ENCODE results near the gene ALDH1A1.

Gene ALDH1A1

DNA sequence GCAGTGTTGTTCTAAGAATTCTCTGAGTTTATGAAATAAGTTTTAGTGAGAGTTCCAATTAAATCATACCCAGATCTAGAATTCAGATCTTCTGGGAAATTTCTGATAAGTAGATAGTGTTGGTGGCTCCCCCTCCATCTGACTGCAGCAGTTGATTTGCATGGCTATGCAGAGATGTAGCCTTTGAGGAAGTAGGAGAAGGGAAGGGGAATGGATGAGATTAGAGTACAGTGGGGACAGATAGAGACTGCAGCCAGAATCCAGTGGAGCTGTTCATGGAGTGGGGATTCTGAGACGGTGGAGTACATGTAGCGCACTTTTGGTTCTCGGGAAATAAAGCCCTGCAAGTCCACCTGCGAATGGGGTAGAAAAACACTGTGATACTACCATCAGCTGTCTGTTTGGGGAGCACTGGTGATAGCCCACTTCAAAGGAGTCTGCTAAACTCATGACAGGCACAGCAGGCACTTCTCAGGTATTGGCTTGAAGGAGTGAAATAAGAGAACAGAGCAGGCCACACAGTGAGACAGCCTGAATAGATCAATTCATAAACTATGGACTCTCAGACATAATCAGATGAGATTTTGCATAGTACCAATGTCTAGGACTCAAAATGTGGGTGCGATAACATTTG lies 96.8 kb downstream of the ALDH1A1 start:
- DNase-seq (ENCODE audit: low spot score): peak; percentile 38

DNA sequence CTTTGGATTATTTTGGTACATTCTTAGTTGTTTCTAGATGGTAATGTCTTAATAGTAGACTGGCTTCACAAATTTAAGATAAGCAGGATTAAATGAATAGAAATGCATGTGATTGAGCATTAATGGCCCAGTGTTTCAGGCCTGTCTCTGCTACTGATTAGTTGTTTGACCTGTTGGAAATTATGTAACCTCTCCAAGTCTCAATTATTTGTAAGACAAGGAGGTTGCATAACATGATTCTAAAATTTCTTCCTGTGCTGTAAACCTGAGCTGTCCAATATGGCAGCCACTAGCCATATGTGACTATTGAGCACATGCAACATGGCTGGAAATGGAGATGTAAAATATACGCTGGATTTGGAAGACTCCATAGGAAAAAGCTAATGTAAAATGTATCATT lies 97.5 kb downstream of the ALDH1A1 start:
- no peak for DNase-seq (ENCODE audit: low spot score)
